ENCODE results near the gene SLAMF7.

SLAMF7 gene

GRCh38 chr1:160744852-160745520 lies 5.9 kb downstream of the SLAMF7 start:
- no peak for DNase-seq (ENCODE audit: low spot score)
- TF ChIP-seq CTCF (conservative IDR thresholded peaks at IDR 0.05; ENCODE audit: low read depth) = no peak
- ChIA-PET POLR2A (ENCODE audit: low non-redundant PET) (no interaction called here), CTCF (no interaction called here)
- H3K27ac ChIP-seq = no peak overlapping the region

- DNase-seq (ENCODE audit: low spot score) = no peak
- TF ChIP-seq CTCF (conservative IDR thresholded peaks at IDR 0.05; ENCODE audit: low read depth) = no peak
- H3K27ac ChIP-seq = no peak overlapping the region
- POLR2A ChIA-PET (ENCODE audit: low non-redundant PET) = no interaction called here
- CTCF ChIA-PET = no interaction called here
Observed at GRCh38 chr1:160745551-160745950, 6.5 kb downstream of the SLAMF7 start.

- no peak overlapping the region for H3K27ac ChIP-seq
- DNase-seq (ENCODE audit: low spot score) = no peak
- TF ChIP-seq CTCF (conservative IDR thresholded peaks at IDR 0.05; ENCODE audit: low read depth) = no peak
- POLR2A ChIA-PET (ENCODE audit: low non-redundant PET) = no interaction called here
- CTCF ChIA-PET = interaction anchor here (0.6 kb wide), 3 partner anchors 9 to 178 kb away, joined by 3 to 4 read pairs (median 4); no protein-coding TSS in a partner anchor
Observed at GRCh38 chr1:160746836-160747500, 7.9 kb downstream of the SLAMF7 start.

- no peak for TF ChIP-seq CTCF (conservative IDR thresholded peaks at IDR 0.05; ENCODE audit: low read depth)
- DNase-seq (ENCODE audit: low spot score) = no peak
- H3K27ac ChIP-seq = no peak overlapping the region
- ChIA-PET CTCF (interaction anchor here (0.6 kb wide), 1 partner anchor 77 kb away, joined by 3 read pairs; no protein-coding TSS in a partner anchor), POLR2A (ENCODE audit: low non-redundant PET) (no interaction called here)
Observed at GRCh38 chr1:160747717-160748116, 8.7 kb downstream of the SLAMF7 start.

GRCh38 chr1:160748181-160748877 lies 9.3 kb downstream of the SLAMF7 start:
- no peak for TF ChIP-seq CTCF (conservative IDR thresholded peaks at IDR 0.05; ENCODE audit: low read depth)
- ChIA-PET CTCF (interaction anchor here (0.6 kb wide), 1 partner anchor 76 kb away, joined by 3 read pairs; no protein-coding TSS in a partner anchor), POLR2A (ENCODE audit: low non-redundant PET) (no interaction called here)
- peak; percentile 24 for DNase-seq (ENCODE audit: low spot score)
- no peak overlapping the region for H3K27ac ChIP-seq

GRCh38 chr1:160748878-160749269 lies 9.8 kb downstream of the SLAMF7 start:
- no peak overlapping the region for H3K27ac ChIP-seq
- ChIA-PET POLR2A (ENCODE audit: low non-redundant PET) (no interaction called here), CTCF (interaction anchor here (1.6 kb wide), 1 partner anchor 22 kb away, joined by 6 read pairs; no protein-coding TSS in a partner anchor)
- DNase-seq (ENCODE audit: low spot score) = peak; percentile 25
- no peak for TF ChIP-seq CTCF (conservative IDR thresholded peaks at IDR 0.05; ENCODE audit: low read depth)

Data from RWPE1 (cell line).